22Rv1 (cell line): Measurements from ENCODE around the gene EIF4ENIF1.

Experiments used
- ZFX ChIP-seq: fragments of 450-650 bp; IDR thresholded peaks from 2 replicates; pipeline ENCODE4 v1.6.1; 2017; ENCODE audit warnings: antibody characterized with exemption, borderline replicate concordance
- TF ChIP-seq, protein P1 (sequence below): fragments of 450-650 bp; IDR thresholded peaks from 2 replicates; pipeline ENCODE4 v1.5.1; 2017; ENCODE audit warnings: mild to moderate bottlenecking

- TF ChIP-seq, protein P1, sequence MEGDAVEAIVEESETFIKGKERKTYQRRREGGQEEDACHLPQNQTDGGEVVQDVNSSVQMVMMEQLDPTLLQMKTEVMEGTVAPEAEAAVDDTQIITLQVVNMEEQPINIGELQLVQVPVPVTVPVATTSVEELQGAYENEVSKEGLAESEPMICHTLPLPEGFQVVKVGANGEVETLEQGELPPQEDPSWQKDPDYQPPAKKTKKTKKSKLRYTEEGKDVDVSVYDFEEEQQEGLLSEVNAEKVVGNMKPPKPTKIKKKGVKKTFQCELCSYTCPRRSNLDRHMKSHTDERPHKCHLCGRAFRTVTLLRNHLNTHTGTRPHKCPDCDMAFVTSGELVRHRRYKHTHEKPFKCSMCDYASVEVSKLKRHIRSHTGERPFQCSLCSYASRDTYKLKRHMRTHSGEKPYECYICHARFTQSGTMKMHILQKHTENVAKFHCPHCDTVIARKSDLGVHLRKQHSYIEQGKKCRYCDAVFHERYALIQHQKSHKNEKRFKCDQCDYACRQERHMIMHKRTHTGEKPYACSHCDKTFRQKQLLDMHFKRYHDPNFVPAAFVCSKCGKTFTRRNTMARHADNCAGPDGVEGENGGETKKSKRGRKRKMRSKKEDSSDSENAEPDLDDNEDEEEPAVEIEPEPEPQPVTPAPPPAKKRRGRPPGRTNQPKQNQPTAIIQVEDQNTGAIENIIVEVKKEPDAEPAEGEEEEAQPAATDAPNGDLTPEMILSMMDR = no peak
- no peak for TF ChIP-seq ZFX
Measured at GRCh38 chr22:31486951-31487350, 2.7 kb downstream of the EIF4ENIF1 start.
